HG03108 (cell line): ENCODE data around the gene ATP6V0C.

Source experiments
- ATAC-seq: cut with Tn5 transposase; IDR thresholded peaks from one replicate; pipeline ENCODE4 v1.9.1; 2021; ENCODE audit warnings: moderate library complexity; ENCODE audit not compliant: unreplicated experiment

Gene ATP6V0C

DNA sequence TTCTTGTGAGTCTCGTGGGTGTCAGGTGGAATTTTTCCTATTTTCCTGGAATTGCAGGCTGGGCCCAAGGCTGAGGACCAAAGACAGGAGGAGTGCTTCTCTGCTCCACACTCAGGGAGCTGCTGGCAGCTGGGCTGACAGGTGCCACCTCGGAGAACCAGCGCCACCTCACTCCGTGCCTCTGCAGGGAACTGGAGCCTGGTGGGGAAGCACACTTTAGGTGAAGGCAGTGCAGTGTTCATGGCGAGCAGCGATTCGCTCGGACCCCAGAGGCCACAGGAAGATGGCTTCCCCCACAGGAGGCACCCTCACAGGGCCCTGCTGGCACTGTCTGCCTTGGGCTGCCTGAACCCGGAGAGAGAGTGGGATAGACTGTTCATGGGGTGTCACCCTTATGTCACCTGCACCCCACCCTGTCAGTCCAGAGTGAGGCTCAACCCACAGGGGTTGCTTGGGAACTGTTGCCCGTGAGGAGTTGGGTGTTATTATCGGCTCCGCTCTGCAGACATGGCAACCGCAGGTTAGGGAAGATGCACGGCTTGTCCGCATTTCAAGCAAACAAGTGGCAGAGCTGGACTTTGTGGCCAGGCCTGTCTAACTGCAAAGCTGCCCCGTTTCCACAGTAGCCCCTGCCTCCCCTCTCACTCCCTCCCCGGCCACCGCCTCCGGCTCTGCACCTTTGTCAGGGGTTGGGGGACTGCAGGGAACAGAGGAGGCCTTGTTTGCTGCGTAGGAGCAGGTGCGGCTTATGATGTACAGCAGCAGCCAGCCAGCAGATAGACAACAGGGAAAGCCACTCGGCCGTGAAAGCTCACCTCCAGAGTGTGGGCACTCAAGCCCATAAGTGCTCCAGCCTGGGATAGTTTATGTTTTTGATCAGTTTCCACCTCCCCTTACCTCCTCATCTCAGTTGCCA, 23.3 kb upstream of the ATP6V0C start:
- ATAC-seq: no peak

DNA sequence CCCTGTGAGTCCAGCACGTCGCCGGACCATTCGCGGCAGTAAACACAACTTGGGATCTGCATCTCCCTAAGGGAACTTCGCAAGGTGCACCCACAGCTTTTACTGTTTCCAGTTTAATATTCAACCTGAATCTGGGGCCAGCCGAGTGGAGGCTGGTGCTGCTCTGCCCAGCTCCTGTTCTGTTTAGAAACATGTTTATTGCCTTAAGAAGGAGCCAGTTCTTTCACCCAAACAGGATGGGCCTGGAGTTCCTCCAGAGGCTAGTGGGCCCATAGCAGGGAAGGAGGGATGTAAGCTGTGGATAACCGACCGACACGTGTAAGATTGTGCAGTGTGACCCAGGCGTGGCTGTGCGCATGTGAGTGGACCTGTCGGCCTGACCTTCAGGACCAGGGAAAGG, 21.5 kb upstream of the ATP6V0C start:
- no peak for ATAC-seq

DNA sequence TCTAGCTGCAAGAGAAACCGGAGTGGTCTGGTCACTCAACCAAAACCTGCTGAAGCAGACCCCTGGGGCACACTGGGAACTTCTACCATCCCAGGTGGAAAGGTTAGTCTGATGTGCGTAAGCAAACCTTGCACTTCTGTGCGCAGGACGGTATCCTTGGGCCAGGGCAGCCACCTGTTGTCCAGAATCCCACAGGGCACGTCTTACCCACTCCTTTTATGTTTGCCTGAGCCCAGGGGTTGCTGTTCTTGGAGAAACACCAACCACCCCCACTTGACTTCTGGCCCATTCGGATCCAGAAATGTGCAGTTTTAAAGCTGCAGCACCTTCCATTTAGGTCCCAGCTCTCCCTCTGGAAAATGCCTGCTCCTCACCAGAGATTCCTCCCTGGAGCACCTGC, 20.1 kb upstream of the ATP6V0C start:
- ATAC-seq: no peak

DNA sequence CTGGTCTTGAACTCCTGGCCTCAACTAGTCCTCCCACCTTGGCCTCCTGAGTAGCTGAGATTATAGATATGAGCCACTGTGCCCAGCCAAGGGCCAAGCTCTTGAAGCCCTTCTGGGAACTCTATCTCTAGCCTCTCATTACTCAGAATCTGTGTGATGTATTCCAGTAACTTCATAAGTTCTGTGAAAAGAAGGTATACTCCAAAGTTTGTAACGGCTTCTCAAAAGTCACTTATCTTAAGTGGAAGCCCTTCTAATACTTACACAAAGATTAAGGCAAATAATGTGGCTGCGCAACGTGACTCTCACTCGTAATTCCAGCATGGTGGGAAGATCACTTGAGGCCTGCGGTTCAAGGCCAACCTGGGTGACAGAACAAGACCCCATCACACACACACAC, 19.1 kb upstream of the ATP6V0C start:
- ATAC-seq: no peak

DNA sequence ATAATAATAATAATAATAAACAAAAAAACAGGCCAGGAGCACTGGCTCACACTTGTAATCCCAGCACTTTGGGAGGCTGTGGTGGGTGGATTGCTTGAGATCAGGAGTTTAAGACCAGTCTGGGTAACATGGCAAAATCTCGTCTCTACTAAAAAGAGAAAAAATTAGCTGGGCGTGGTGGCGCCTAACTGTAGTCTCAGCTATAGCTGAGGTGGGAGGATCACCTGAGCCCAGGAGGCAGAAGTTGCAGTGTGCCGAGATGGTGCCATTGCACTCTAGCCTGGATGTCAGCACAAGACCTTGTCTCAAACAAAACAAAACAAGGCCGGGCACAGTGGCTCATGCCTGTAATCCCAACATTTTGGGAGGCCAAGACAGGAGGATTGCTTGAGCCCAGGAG, 18.7 kb upstream of the ATP6V0C start:
- ATAC-seq: no peak

DNA sequence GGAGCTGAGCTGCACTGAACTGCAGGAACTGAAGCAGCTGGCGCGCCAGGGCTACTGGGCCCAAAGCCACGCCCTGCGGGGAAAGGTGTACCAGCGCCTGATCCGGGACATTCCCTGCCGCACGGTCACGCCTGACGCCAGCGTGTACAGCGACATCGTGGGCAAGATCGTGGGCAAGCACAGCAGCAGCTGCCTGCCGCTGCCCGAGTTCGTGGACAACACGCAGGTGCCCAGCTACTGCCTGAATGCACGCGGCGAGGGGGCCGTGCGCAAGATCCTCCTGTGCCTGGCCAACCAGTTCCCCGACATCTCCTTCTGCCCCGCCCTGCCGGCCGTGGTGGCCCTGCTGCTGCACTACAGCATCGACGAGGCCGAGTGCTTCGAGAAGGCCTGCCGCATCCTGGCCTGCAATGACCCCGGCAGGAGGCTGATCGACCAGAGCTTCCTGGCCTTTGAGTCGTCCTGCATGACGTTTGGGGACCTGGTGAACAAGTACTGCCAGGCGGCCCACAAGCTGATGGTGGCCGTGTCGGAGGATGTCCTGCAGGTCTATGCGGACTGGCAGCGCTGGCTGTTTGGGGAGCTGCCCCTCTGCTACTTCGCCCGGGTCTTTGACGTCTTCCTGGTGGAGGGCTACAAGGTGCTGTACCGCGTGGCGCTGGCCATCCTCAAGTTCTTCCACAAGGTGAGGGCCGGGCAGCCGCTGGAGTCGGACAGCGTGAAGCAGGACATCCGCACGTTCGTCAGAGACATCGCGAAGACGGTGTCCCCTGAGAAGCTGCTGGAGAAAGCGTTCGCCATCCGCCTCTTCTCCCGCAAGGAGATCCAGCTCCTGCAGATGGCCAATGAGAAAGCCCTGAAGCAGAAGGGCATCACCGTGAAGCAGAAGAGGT, 17.3 kb upstream of the ATP6V0C start:
- ATAC-seq: no peak

DNA sequence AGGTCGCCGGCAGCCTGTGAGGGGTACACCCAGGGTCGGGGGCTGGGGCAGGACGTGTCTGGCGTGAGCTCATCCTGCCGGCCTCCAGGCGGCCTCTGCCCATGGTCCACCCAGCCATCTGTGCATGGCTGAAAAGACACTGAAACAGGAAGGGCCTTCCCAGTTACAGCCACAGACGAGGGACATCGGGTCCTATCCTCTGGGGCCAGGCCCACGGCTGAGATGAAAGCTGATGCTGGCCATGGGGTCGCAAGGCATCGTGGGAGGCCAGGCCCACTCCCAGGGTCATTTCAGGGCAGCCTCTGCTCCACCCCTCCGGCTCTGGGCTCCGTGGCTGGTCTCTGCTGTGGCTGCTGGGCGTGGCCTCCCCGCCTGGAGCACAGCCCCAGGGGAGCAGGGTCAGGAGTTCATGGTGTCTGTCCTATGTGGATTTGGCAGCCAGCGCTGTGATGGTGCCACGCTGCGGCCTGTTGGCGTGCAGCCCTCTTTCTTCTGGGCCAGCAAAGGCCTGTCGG, 16.6 kb upstream of the ATP6V0C start:
- no peak for ATAC-seq

DNA sequence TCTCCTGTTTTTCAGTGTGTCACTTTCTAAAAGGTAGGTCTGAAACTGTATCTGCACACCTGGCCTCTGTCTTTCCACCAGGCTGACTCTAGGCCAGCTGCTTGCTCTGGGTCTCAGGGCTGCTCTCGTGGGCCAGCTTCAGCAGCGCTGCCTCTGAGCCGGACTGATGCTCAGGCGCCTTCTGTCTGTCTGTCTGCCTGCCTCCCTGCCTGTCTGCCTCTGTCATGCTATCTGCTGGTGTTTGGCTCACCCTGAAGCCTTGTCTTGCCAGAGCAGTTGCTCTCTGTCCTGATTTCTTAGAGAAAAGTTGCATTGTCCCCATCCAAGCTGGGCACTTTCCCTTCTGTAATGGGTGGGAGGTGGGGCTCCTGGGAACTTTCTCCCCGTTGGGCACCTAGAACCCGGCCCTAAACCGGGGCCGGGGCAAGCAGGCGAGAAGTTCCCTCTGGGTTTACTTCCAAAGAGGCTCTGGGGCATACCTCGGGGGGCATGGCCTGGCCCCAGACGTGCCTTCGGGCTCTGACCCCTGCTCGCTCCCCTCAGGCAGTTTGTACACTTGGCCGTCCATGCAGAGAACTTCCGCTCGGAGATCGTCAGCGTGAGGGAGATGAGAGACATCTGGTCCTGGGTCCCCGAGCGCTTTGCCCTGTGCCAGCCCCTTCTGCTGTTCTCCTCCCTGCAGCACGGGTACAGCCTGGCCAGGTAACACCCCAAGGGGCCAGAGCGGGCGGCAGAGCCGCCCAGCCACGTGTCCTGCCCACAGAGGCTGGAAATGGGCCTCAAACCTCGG, 15.9 kb upstream of the ATP6V0C start:
- ATAC-seq: no peak

DNA sequence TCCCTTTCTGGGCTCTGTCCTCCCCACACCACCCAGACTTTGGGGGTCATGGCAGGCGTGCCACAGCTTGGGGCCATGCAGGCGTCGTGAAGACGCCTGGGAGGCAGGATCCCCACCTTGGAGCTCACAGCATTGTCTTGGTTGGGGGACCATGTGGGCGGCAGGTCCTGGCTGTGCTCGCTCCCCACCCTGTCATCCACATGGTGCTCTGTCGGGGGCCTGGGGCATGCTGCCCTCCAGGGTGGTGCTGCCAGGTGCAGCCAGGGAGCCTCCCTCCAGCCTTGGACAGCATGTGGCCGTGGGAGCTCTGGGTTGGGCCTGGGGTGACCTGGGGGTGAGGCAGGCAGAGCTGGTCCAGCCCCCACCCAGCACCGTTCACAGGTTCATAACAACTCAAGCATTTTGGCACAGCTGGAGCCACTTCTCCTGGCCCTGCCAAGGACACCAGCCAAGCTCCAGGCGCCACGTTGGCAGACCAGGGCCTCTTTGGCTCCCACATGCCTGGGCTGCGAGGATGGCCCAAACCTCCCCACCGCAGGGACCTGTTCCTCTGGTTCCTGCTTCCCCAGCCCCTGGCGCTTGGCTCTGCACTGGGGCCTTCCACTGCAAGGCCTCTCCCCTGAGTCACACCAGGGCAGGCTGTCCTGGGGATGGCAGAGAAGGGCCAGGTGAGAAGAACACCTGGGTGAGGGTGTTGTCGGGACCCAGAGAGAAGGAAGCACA, 15.1 kb upstream of the ATP6V0C start:
- no peak for ATAC-seq

DNA sequence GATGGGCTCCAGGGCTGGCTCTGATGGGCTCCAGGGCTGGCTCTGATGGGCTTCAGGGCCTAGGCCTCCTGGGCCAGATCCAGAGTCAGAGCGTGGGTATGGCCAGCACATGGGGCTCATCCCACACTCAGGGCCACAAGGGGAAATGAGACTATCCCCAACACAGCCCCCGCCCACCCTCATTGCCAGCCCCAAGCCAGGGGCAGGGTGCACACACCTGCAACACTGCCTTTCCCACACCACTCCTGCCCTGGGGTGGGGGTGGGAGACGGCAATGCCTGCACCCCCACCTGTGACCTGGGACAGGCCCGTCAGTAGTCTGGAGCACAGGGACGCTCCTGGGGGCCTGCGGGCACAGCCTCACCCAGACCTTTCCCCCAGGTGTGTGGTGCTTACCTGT, 14.3 kb upstream of the ATP6V0C start:
- no peak for ATAC-seq

DNA sequence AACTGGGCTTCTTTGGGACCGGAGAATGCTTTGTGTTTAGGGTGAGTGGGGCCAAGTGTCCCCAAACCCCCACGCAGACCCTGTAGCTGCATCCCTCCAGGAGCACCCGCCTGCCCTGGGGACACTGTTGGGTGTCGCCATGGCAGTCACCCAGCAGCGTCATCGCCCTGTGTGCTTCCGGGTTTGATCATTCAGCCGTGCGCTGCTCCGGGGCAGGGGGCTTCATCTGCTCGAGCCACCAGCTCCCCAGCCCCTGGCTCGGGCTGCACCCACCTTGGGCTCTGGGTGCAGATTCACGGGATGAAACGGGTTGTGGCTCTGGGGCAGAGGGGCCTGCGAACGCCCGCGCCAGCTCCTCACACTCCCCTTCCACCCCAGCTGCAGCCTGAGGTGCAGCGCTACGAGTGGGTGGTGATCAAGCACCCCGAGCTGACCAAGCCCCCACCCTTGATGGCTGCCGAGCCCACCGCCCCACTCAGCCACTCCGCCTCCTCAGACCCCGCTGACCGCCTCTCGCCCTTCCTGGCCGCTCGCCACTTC, 13.8 kb upstream of the ATP6V0C start:
- ATAC-seq: no peak

DNA sequence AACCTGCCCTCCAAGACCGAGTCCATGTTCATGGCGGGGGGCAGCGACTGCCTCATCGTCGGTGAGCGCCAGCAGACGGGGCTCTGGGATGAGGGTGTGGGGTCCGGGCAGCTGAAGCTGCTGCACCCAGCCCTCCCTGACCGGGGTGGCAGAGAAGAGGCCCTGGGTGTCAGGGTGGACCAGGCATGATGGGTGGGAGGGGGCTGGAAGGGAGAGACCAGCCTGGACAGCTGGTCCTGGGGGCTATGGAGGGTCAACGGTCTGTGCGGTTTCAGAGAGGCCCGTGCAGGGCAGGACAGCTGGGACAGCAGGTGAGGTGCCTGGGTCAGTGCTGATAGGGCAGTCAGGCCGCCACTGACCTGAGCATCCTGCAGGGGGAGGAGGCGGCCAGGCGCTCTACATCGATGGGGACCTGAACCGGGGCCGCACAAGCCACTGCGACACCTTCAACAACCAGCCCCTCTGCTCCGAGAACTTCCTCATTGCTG, 13.3 kb upstream of the ATP6V0C start:
- no peak for ATAC-seq

DNA sequence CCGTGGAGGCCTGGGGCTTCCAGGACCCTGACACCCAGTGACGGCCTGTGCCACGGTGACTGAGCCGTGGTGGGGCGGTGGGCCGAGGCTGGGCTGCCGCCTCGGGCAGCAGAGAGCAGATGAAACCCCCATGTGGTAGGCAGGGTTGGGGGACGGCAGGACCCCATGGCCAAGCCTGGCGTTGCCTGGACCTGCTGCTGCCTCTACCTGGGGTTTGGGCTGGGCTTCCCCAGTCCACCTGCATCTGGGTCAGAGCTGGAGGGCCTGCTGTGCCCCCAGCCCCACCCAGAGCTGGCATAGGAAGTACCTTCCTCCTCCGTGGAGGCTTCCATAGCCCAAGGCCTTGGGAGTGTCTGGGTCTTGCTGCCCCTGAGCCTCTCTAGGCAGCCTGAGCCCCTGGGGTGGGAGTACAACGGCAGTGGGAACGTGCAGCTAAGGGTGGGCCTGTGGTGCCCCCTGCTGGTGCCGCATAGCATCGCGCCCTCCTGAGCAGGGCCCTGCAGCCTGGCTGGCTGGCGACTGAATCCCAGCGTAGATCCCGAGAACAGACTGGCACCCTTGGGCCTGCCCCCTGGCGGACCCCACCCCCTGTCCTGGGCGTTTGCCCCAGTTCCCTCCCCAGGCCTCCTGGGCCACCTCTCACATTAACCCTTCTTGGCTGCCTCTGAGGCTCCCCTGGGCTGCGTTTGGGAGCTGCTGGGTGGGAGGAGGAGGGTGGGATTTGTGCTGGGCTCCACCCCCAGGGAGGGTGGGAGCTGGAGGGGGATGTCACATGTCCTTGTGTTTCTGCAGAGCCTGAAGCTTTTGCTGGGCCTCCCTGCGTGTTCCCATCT, 12.6 kb upstream of the ATP6V0C start:
- peak; percentile 57 for ATAC-seq

DNA sequence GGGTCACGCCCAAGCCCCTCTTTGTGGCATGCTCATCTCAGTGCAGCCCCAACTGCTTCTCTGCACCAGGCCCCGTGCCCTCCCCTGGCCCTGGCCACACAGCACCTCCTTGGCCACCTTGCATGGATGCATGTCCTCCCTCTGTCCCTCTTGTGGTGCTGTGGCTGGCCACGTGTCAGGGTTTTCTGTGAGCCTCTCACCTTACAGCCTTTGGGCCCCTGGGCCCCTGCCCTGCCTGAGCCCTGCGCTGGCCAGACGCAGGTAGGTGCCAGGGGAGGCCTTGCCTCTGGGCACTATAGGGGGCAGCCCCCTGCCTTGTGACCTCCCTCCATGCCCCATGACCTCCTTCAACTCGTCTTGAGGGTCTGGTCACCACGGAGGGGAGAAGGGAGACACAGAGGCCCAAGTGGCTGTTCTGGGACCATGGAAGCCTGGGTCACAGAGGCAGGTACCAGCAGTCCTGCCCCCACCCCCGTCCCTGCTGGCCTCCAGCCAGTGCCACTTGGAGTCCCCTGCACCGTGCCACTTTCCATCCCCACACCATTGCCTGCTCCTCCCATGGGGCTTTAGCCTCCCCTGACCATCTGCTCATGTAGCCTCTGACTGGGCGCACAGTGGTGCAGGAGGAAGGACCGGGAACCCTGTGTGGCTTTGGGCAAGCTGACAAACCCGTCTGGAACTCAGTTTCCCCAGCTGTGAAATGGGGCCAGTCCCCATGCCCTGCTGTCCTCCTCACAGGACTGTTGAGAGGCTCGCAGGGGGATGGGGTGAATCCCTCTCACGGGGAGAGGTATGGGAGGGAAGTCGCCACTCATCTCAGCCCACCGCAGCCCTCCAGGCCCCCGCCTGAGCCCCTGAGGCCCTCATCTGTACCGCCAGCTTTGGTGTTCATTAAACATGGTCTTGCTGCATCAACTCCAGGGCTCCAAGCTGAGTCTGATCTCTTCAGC, 11.5 kb upstream of the ATP6V0C start:
- no peak for ATAC-seq

DNA sequence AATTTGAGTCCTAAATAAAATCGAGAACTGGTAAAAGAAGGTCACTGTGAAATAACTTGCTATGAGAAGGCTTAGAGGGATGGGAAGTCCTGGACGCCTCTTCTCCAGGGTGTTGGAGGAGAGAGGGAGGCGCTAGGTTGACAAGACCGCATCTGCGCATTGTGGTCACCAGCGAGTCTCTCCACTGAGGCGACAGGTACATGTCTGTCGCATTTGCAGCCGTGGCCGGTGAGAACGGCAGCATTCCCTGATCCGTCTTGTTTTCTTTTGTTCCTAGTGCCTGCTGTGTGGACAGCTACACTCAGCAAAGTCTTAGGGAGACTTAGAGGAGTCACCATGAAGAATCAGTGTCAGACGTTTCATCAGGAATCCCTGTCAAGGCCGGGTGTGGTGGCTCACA, 8.1 kb upstream of the ATP6V0C start:
- no peak for ATAC-seq

DNA sequence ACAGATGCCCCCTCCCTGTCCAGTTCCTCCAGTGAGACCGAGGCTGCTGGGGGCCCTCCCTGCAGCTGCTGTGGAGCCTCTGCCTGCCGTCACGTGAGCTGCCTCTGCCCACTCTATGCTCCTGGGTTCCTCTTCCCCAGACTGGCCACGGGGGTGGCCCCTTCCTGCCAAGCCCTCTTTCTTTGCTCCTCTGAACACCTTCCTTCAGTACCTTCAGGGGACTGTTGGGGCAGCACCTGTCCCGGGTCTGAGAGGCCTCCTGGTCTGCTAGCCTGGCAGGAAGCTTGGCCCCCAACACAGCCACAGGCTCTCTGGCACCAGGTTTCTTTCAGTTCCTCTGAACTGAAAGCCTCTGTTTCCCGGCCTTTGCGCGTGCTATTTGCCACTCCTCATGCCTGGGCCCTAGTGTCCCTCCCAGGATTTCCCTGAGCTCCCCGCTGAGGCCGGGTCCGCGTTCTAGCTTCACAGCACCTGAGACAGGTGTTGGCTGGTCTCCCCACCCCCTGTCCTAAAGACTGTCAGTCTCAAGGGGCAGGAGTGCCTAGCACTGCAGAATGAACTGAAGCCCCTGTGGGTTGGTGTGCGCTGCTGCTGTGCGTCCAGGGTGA, 6.6 kb upstream of the ATP6V0C start:
- peak; percentile 73 for ATAC-seq

DNA sequence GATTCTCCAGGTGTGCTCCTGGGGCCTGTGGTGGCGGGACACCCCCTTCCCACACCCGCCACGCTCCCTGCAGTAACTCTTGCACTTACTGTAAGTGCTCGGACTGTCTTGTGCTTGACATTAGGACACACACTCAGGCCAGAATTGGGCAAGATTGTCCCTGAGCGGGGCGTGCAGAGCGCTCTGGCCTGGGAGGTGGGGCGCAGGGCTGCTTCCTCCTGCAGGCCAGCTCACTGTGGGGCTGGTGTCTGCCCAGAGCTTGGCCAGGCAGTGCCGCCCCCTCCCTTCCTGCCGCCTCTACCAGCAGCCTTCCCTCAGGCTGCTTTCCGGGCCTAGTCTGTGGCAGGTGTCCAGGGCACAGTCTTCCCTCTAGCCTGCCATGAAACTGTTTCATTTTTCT, 6.1 kb upstream of the ATP6V0C start:
- ATAC-seq: peak; percentile 11
